Calu3 (cell line): Measurements from ENCODE around the gene POLR3F. TPM values are rescaled to one million over a fixed set of nuclear protein-coding genes. Genes with fewer than 3 reads are reported as not detected.
A peak's percentile ranks its signal among the peaks of the same experiment; 100 is the strongest.
"Not testable (repeated sequence)": the region's sequence is repeated elsewhere in the genome, so short reads cannot be mapped to it uniquely, and the experiment has no call there.

Experiments
- BruUV-seq: library from RNA; stranded (reverse); fragments of 400-500 nt; replicated peaks from 2 replicates; lab custom pipeline; 2021; lab: Mats Ljungman, UMichigan
- CTCF ChIA-PET: fragments of 300-600 bp; sonication (Branson Sonifier 250); formaldehyde crosslinking; loops from one replicate; lab custom pipeline; 2022; ENCODE audit warnings: antibody characterized with exemption; lab: Charles Lee
- DNase-seq: peaks from one replicate; pipeline ENCODE4 v3.0.0; 2022
- H3K27ac Mint-ChIP-seq: one replicate; pipeline ENCODE4 v1.8.0; 2022; ENCODE audit warnings: mixed read lengths; ENCODE audit not compliant: unreplicated experiment
- H3K27me3 Mint-ChIP-seq: one replicate; pipeline ENCODE4 v1.8.0; 2022; ENCODE audit warnings: mixed read lengths; ENCODE audit not compliant: unreplicated experiment
- H3K36me3 Mint-ChIP-seq: one replicate; pipeline ENCODE4 v1.8.0; 2022; ENCODE audit warnings: mild to moderate bottlenecking, moderate library complexity, mixed read lengths; ENCODE audit not compliant: insufficient read depth, unreplicated experiment
- H3K4me1 Mint-ChIP-seq: one replicate; pipeline ENCODE4 v1.8.0; 2022; ENCODE audit warnings: mild to moderate bottlenecking, low read depth, mixed read lengths; ENCODE audit not compliant: unreplicated experiment
- H3K4me3 Mint-ChIP-seq: one replicate; pipeline ENCODE4 v1.8.0; 2022; ENCODE audit warnings: mild to moderate bottlenecking, low read depth, moderate library complexity, mixed read lengths; ENCODE audit not compliant: unreplicated experiment
- H3K9me3 Mint-ChIP-seq: one replicate; pipeline ENCODE4 v1.8.0; 2022; ENCODE audit warnings: low read depth, mixed read lengths; ENCODE audit not compliant: unreplicated experiment
- CTCF ChIP-seq: fragments of 200-600 bp; IDR thresholded peaks from one replicate; pipeline ENCODE4 v1.8.0; 2022; ENCODE audit warnings: antibody characterized with exemption; ENCODE audit not compliant: unreplicated experiment
- intact Hi-C: fragments of 100-400 bp; cut with micrococcal nuclease; formaldehyde crosslinking; loops from one replicate; pipeline ENCODE4 v1.10.0; 2022; ENCODE audit not compliant: unreplicated experiment
- total RNA-seq: library from RNA; stranded (reverse); gene quantifications from 2 replicates; pipeline ENCODE4 v1.2.3, GENCODE V29; 2022

Gene POLR3F
- total RNA-seq, 1 experiment from 2014 or later = 4.2 TPM

DNA sequence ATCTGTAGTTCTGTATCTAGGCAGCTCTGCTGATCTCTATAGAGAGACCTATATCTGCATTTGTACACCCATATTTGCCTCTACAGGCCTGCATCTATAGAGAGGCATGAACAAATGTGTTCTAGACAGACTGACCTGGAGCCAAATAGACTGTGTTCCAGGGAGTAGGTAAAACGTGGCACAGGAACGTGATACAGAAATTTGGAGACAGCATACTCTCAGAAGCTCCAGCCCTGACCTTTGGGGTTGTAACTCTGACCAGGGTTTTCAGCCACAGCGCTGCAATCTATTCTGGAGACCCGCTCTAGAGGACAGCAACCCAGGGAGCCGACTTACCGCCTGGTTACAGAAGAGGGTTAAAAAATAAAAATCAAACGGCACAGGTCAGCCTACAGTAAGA is 28.9 kb downstream of the POLR3F start:
- BruUV-seq = TSS peak; percentile 33
- no peaks in the 10 kb centered on the region for H3K4me1 Mint-ChIP-seq
- H3K9me3 Mint-ChIP-seq = no peaks in the 10 kb centered on the region
- H3K27ac Mint-ChIP-seq = no peak overlapping the region
- CTCF ChIA-PET = no interaction called here
- TF ChIP-seq CTCF = no peak
- H3K36me3 Mint-ChIP-seq = peaks cover 11% of the 10 kb centered on the region
- H3K4me3 Mint-ChIP-seq = peak overlapping the region; percentile 74
- intact Hi-C loops = no loop called here
- no peak for DNase-seq
- no peaks in the 10 kb centered on the region for H3K27me3 Mint-ChIP-seq

GRCh38 chr20:18496740-18497592 is 29.8 kb downstream of the POLR3F start, which contains the start of gene RBBP9:
RBBP9 (minus strand) TSS chr20:18497225; CDS start chr20:18497167, 58 bp downstream.
- CTCF ChIA-PET = no interaction called here
- Mint-ChIP-seq H3K9me3 (no peaks in the 10 kb centered on the region), H3K27me3 (no peaks in the 10 kb centered on the region), H3K36me3 (peaks cover 10% of the 10 kb centered on the region), H3K4me3 (peak within 1 kb of the TSS; percentile 74), H3K27ac (no peak within 1 kb of the TSS), H3K4me1 (no peaks in the 10 kb centered on the region)
- intact Hi-C loops = no loop called here
- DNase-seq = peak; percentile 59
- no TSS peak for BruUV-seq
- no peak for TF ChIP-seq CTCF

DNA sequence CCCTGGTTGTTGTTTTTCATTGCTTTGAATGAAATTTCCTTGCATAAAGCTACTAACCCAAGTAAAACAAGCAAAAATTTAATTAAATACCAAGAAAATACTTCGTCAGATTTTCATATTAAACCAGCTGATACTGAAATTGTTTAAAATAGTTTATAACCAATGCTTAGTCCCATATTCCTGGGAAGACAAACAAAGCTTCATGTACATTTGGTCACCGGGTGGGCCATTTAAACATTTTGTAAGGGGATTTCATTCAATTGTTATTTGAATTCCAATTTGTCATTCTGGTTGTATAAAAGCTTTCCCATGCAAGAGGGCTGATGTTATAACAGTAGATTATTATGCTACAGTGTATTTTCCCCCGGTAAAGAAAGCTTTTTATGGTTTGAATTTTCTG is 30.4 kb downstream of the POLR3F start:
- intact Hi-C loops = no loop called here
- no peaks in the 10 kb centered on the region for H3K4me1 Mint-ChIP-seq
- H3K4me3 Mint-ChIP-seq = no peak overlapping the region
- BruUV-seq = no TSS peak
- H3K27ac Mint-ChIP-seq = no peak overlapping the region
- DNase-seq = no peak
- CTCF ChIA-PET = no interaction called here
- H3K27me3 Mint-ChIP-seq = no peaks in the 10 kb centered on the region
- TF ChIP-seq CTCF = no peak
- H3K36me3 Mint-ChIP-seq = peaks cover 6% of the 10 kb centered on the region
- H3K9me3 Mint-ChIP-seq = no peaks in the 10 kb centered on the region

DNA sequence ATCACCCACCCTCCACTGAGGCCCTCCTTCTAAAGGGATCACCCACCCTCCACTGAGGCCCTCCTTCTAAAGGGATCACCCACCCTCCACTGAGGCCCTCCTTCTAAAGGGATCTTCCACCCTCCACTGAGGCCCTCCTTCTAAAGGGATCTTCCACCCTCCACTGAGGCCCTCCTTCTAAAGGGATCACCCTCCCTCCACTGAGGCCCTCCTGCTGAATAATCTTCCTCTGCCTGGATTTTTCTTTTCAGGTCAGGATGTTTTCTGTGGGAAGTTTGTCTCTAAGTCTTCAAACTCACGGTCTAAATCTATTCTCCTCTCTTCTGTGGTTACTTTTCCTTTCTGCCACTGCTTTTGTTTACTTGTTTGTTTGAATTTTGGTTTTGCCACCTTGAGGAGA is 34.5 kb downstream of the POLR3F start:
- H3K36me3 Mint-ChIP-seq, H3K4me1 Mint-ChIP-seq, intact Hi-C loops, H3K9me3 Mint-ChIP-seq, H3K4me3 Mint-ChIP-seq, CTCF ChIA-PET, H3K27ac Mint-ChIP-seq, BruUV-seq, DNase-seq, H3K27me3 Mint-ChIP-seq: not testable (repeated sequence)
